Neural progenitor cell (in vitro differentiated cells): ENCODE measurements around the gene RAD51B. TPM values are rescaled to one million over a fixed set of nuclear protein-coding genes. Genes with fewer than 3 reads are reported as not detected.

Experiments used
- DNase-seq: peaks from one replicate; pipeline ENCODE4 v3.0.0-alpha.2; 2016; ENCODE audit warnings: low spot score
- H2AFZ ChIP-seq: fragments of 200-600 bp; sonication (generic); replicated peaks from 2 replicates; pipeline ENCODE4 v1.6.1; 2016; ENCODE audit warnings: antibody characterized with exemption
- H3F3A ChIP-seq: fragments of 200-600 bp; sonication (generic); 2 replicates; pipeline ENCODE4 v1.6.1; 2016; ENCODE audit warnings: antibody characterized with exemption, low read depth
- H3K27ac ChIP-seq: fragments of 200-600 bp; sonication (generic); 2 replicates; pipeline ENCODE4 v1.5.1; 2016; ENCODE audit warnings: mild to moderate bottlenecking
- H3K27me3 ChIP-seq: fragments of 200-600 bp; sonication (generic); 2 replicates; pipeline ENCODE4 v1.6.1; 2016; ENCODE audit warnings: mild to moderate bottlenecking, moderate library complexity
- H3K36me3 ChIP-seq: fragments of 200-600 bp; sonication (generic); 2 replicates; pipeline ENCODE4 v1.5.1; 2016
- H3K4me1 ChIP-seq: fragments of 200-600 bp; sonication (generic); 2 replicates; pipeline ENCODE4 v1.6.1; 2016; ENCODE audit warnings: mixed run types
- H3K4me2 ChIP-seq: fragments of 200-600 bp; sonication (generic); 2 replicates; pipeline ENCODE4 v1.6.1; 2016
- H3K4me3 ChIP-seq: fragments of 200-600 bp; sonication (generic); 2 replicates; pipeline ENCODE4 v1.5.1; 2016
- H3K79me2 ChIP-seq: fragments of 200-600 bp; sonication (generic); 2 replicates; pipeline ENCODE4 v1.6.1; 2016; ENCODE audit warnings: low read depth
- H3K9ac ChIP-seq: fragments of 200-600 bp; sonication (generic); 2 replicates; pipeline ENCODE4 v1.6.1; 2016
- H3K9me3 ChIP-seq: fragments of 200-600 bp; sonication (generic); 2 replicates; pipeline ENCODE4 v1.5.1; 2016; ENCODE audit warnings: low read depth
- H4K20me1 ChIP-seq: fragments of 200-600 bp; sonication (generic); 2 replicates; pipeline ENCODE4 v1.6.1; 2016; ENCODE audit warnings: low read depth
- H3K27ac Mint-ChIP-seq: 3 replicates; pipeline ENCODE4 v1.8.0; 2021; ENCODE audit warnings: mixed read lengths
- H3K27me3 Mint-ChIP-seq: 2 replicates; pipeline ENCODE4 v1.8.0; 2022; ENCODE audit warnings: low read depth, mild to moderate bottlenecking, inconsistent platforms, moderate library complexity, mixed read lengths; ENCODE audit not compliant: insufficient read depth
- H3K36me3 Mint-ChIP-seq: 3 replicates; pipeline ENCODE4 v1.8.0; 2021; ENCODE audit warnings: mixed read lengths
- H3K4me1 Mint-ChIP-seq: 3 replicates; pipeline ENCODE4 v1.8.0; 2021; ENCODE audit warnings: mixed read lengths
- H3K4me3 Mint-ChIP-seq: 3 replicates; pipeline ENCODE4 v1.8.0; 2021; ENCODE audit warnings: mild to moderate bottlenecking, moderate library complexity, mixed read lengths
- H3K9me3 Mint-ChIP-seq: 3 replicates; pipeline ENCODE4 v1.8.0; 2020; ENCODE audit warnings: mixed read lengths
- CTCF ChIP-seq: fragments of 200-600 bp; sonication (generic); IDR thresholded peaks from 2 replicates; pipeline ENCODE4 v1.5.1; 2017; ENCODE audit warnings: antibody characterized with exemption, mild to moderate bottlenecking
- EZH2 ChIP-seq: fragments of 200-600 bp; sonication (generic); IDR thresholded peaks from 2 replicates; pipeline ENCODE4 v1.6.1; 2017; ENCODE audit warnings: antibody characterized with exemption, mild to moderate bottlenecking, moderate library complexity
- EZH2phosphoT487 ChIP-seq: fragments of 200-600 bp; sonication (generic); IDR thresholded peaks from 2 replicates; pipeline ENCODE4 v1.6.1; 2017; ENCODE audit warnings: antibody characterized with exemption
- total RNA-seq: library from RNA; depleted of rRNA; stranded (reverse); fragments of >200 nt; gene quantifications from 2 replicates; pipeline ENCODE4 v1.2.3, GENCODE V29; 2015; ENCODE audit warnings: low replicate concordance

RAD51B gene
- total RNA-seq, 1 donor from 2014 or later: 50.5 TPM

- Mint-ChIP-seq H3K4me3 (no peak overlapping the region), H3K4me1 (no peaks in the 10 kb centered on the region), H3K27me3 (no peaks in the 10 kb centered on the region), H3K36me3 (peaks cover 12% of the 10 kb centered on the region), H3K9me3 (peaks cover 43% of the 10 kb centered on the region), H3K27ac (no peak overlapping the region)
- Histone ChIP-seq H3K9me3 (peaks cover 6% of the 10 kb centered on the region), H3K9ac (no peak overlapping the region), H4K20me1 (no peaks in the 10 kb centered on the region), H3K4me3 (no peak overlapping the region), H3K36me3 (no peaks in the 10 kb centered on the region), H3K79me2 (no peaks in the 10 kb centered on the region), H3K4me2 (no peak overlapping the region), H2AFZ (no peak overlapping the region), H3K4me1 (no peaks in the 10 kb centered on the region), H3F3A (no peaks in the 10 kb centered on the region), H3K27me3 (no peaks in the 10 kb centered on the region), H3K27ac (no peak overlapping the region)
- DNase-seq: no peak
- TF ChIP-seq EZH2 (no peak), CTCF (no peak), EZH2phosphoT487 (no peak)
These were observed 245.7 kb downstream of the RAD51B start for GRCh38 chr14:68065322-68065721.

- peaks cover 37% of the 10 kb centered on the region for H3K9me3 Mint-ChIP-seq
- DNase-seq: no peak
- TF ChIP-seq EZH2phosphoT487: no peak
- TF ChIP-seq CTCF: no peak
- TF ChIP-seq EZH2: no peak
- no peaks in the 10 kb centered on the region for H3K27me3 Mint-ChIP-seq
- no peaks in the 10 kb centered on the region for H3K27me3 ChIP-seq
- no peak overlapping the region for H3K4me2 ChIP-seq
- no peak overlapping the region for H3K4me3 ChIP-seq
- peak overlapping the region; percentile 22 for H3K27ac ChIP-seq
- H3K27ac Mint-ChIP-seq: peak overlapping the region; percentile 67
- peaks cover 15% of the 10 kb centered on the region for H3K36me3 Mint-ChIP-seq
- H3K9me3 ChIP-seq: no peaks in the 10 kb centered on the region
- no peaks in the 10 kb centered on the region for H3K36me3 ChIP-seq
- H3K4me3 Mint-ChIP-seq: no peak overlapping the region
- peak overlapping the region; percentile 82 for H2AFZ ChIP-seq
- no peak overlapping the region for H3K9ac ChIP-seq
- peaks cover 16% of the 10 kb centered on the region for H3K4me1 ChIP-seq
- no peaks in the 10 kb centered on the region for H4K20me1 ChIP-seq
- peaks cover 14% of the 10 kb centered on the region for H3F3A ChIP-seq
- no peaks in the 10 kb centered on the region for H3K79me2 ChIP-seq
- H3K4me1 Mint-ChIP-seq: peaks cover 19% of the 10 kb centered on the region
These were observed 255.3 kb downstream of the RAD51B start for GRCh38 chr14:68074765-68075381.

GRCh38 chr14:68075382-68076029 is 255.9 kb downstream of the RAD51B start:
- no peaks in the 10 kb centered on the region for H3K36me3 ChIP-seq
- no peaks in the 10 kb centered on the region for H3K27me3 ChIP-seq
- H3K4me1 ChIP-seq: peaks cover 20% of the 10 kb centered on the region
- DNase-seq: peak; percentile 56
- no peaks in the 10 kb centered on the region for H3K9me3 ChIP-seq
- peaks cover 25% of the 10 kb centered on the region for H3K4me1 Mint-ChIP-seq
- no peaks in the 10 kb centered on the region for H3K27me3 Mint-ChIP-seq
- H3K79me2 ChIP-seq: no peaks in the 10 kb centered on the region
- peak overlapping the region; percentile 82 for H2AFZ ChIP-seq
- TF ChIP-seq EZH2phosphoT487 (no peak), EZH2 (no peak), CTCF (no peak)
- peaks cover 14% of the 10 kb centered on the region for H3K36me3 Mint-ChIP-seq
- H3K27ac ChIP-seq: peak overlapping the region; percentile 22
- peaks cover 30% of the 10 kb centered on the region for H3K9me3 Mint-ChIP-seq
- H3K4me2 ChIP-seq: peak overlapping the region; percentile 30
- peak overlapping the region; percentile 67 for H3K27ac Mint-ChIP-seq
- peaks cover 14% of the 10 kb centered on the region for H3F3A ChIP-seq
- H3K4me3 Mint-ChIP-seq: no peak overlapping the region
- H3K4me3 ChIP-seq: no peak overlapping the region
- no peak overlapping the region for H3K9ac ChIP-seq
- no peaks in the 10 kb centered on the region for H4K20me1 ChIP-seq
